ENCODE results near the gene WNT5A. TPM values are rescaled to one million over a fixed set of nuclear protein-coding genes. Genes with fewer than 3 reads are reported as not detected.

WNT5A gene
- total and polyA plus RNA-seq, 2 of the 4 experiments (the other 2 are of a cell fraction) = 224 to 231 TPM

- TF ChIP-seq SMC3 (IDR thresholded peaks at IDR 0.05; ENCODE audit: low read depth, low read length) (no peak), POLR2A (IDR thresholded peaks at IDR 0.05; ENCODE audit: low read depth, low read length) (peak; percentile 26; the same call in 1 of the 2 replicates), MAFK (IDR thresholded peaks at IDR 0.05; ENCODE audit: low read depth, low read length) (no peak)
Observed at GRCh38 chr3:55482496-55483195, 4.5 kb downstream of the WNT5A start (continued).

- peak overlapping the region; percentile 76 for H2AFZ ChIP-seq (replicated peaks; ENCODE audit: low read length, poor library complexity)
- H4K8ac ChIP-seq (ENCODE audit: low read depth in 2 of 2, low read length in 2 of 2) = peak overlapping the region; percentile 96 to 99
- peak overlapping the region; percentile 91 for H3K18ac ChIP-seq (ENCODE audit: low read depth, low read length)
- peak overlapping the region; percentile 83 for H2BK20ac ChIP-seq (ENCODE audit: low read depth, low read length)
- H2BK120ac ChIP-seq (ENCODE audit: low read depth, low read length) = peak overlapping the region; percentile 98
- H3K27me3 ChIP-seq (ENCODE audit: control insufficient read depth, insufficient read depth, low read length) = no peaks in the 10 kb centered on the region
- H3K4me2 ChIP-seq (ENCODE audit: low read depth, low read length) = peak overlapping the region; percentile 96
- H3K14ac ChIP-seq (replicated peaks; ENCODE audit: low read depth, low read length) = peak overlapping the region; percentile 98
- peaks cover 38% of the 10 kb centered on the region for H3K36me3 ChIP-seq (ENCODE audit: control insufficient read depth, insufficient read depth, low read length)
- in situ Hi-C loops (cut with MboI; ENCODE audit: low sequenced_read_pairs) = loop anchor here (5.0 to 10.0 kb wide), 7 partner anchors 315 to 1057 kb away; no protein-coding TSS in a partner anchor
- POLR2A ChIA-PET (ENCODE audit: unreplicated experiment) = interaction anchor here (0.6 to 1.7 kb wide), 3 partner anchors 312 to 321 kb away, joined by 3 to 5 read pairs (median 3); no protein-coding TSS in a partner anchor
- peaks cover 9% of the 10 kb centered on the region for H3K4me1 ChIP-seq (ENCODE audit: control insufficient read depth, insufficient read depth, low read length)
- dilution Hi-C loops (cut with HindIII; ENCODE audit: low sequenced_read_pairs, unreplicated experiment) = no loop called here
- peak overlapping the region; percentile 100 for H3K4ac ChIP-seq (ENCODE audit: low read depth, low read length)
- DNase-seq (peak; percentile 73), ATAC-seq (ENCODE audit: low read depth) (peak; percentile 1)
- peak overlapping the region; percentile 97 for H3K27ac ChIP-seq (ENCODE audit: insufficient read depth, low read length)
- peak overlapping the region; percentile 86; the same call in 2 of the 3 replicates for H2BK15ac ChIP-seq (ENCODE audit: low read depth, low read length)
- H2AK9ac ChIP-seq (replicated peaks; ENCODE audit: low read depth, low read length, poor library complexity) = peak overlapping the region; percentile 79
- H4K91ac ChIP-seq (ENCODE audit: insufficient read depth, low read depth, low read length) = peak overlapping the region; percentile 100
- H3K4me3 ChIP-seq (ENCODE audit: insufficient read depth, low read depth, low read length) = peak overlapping the region; percentile 89
- H2BK5ac ChIP-seq (ENCODE audit: low read depth, low read length, poor library complexity, severe bottlenecking) = peak overlapping the region; percentile 97
- H3K9me3 ChIP-seq (ENCODE audit: control insufficient read depth, insufficient read depth, low read length) = no peaks in the 10 kb centered on the region
- H3K79me1 ChIP-seq (ENCODE audit: low read depth in 1 of 2, low read length in 2 of 2) = peaks cover 0 to 16% of the 10 kb centered on the region in 2 experiments; a peak in 2 of 4 replicates
- peak overlapping the region; percentile 98 for H3K23ac ChIP-seq (ENCODE audit: low read depth, low read length)
- 0% methylated on average over 1 of the region's 37 CpGs; no CpG with 5 or more reads in 1 of the 2 experiments for WGBS, 2 experiments (ENCODE audit: extremely low coverage in 2 of 2, insufficient read length in 1 of 2)
- H4K5ac ChIP-seq (ENCODE audit: low read depth, low read length) = peak overlapping the region; percentile 79
- peaks cover 1% of the 10 kb centered on the region; the same call in 1 of the 2 replicates for H4K20me1 ChIP-seq (ENCODE audit: insufficient read depth, low read length)
- peak overlapping the region; percentile 99 for H3K56ac ChIP-seq (ENCODE audit: extremely low read depth, insufficient read depth, low read length)
- intact Hi-C loops (cut with micrococcal nuclease) = loop anchor here (1.0 to 10.0 kb wide), 4 partner anchors 290 to 653 kb away; no protein-coding TSS in a partner anchor
- H3K9ac ChIP-seq (ENCODE audit: low read depth, low read length) = peak overlapping the region; percentile 99
- H3K9me1 ChIP-seq (ENCODE audit: insufficient read depth, low read length) = no peaks in the 10 kb centered on the region
- no TSS peak for BruUV-seq (replicated peaks)
- peak overlapping the region; percentile 98 for H2AK5ac ChIP-seq (ENCODE audit: low read depth, low read length)
- CTCF ChIA-PET = interaction anchor here (1.1 kb wide), 1 partner anchor 159 kb away, joined by 3 read pairs; no protein-coding TSS in a partner anchor
- TF ChIP-seq CEBPB (IDR thresholded peaks at IDR 0.05; ENCODE audit: low read depth, low read length) = no peak
- TF ChIP-seq RCOR1 (IDR thresholded peaks at IDR 0.05; ENCODE audit: insufficient replicate concordance, low read length) = no peak
- TF ChIP-seq POLR2A (IDR thresholded peaks at IDR 0.05; ENCODE audit: low read depth, low read length) = peak; percentile 53
- TF ChIP-seq NFE2L2 (IDR thresholded peaks at IDR 0.05; ENCODE audit: low read depth, low read length) = no peak
- no peak; the same call in 1 of the 2 replicates for TF ChIP-seq RAD21 (IDR thresholded peaks at IDR 0.05; ENCODE audit: low read length)
- TF ChIP-seq USF2 (IDR thresholded peaks at IDR 0.05; ENCODE audit: low read depth, low read length) = no peak
- TF ChIP-seq MXI1 (IDR thresholded peaks at IDR 0.05; ENCODE audit: borderline replicate concordance, low read depth, low read length) = no peak
- TF ChIP-seq ELK1 (IDR thresholded peaks at IDR 0.05; ENCODE audit: borderline replicate concordance, low read depth, low read length) = no peak
- TF ChIP-seq SMC3 (IDR thresholded peaks at IDR 0.05; ENCODE audit: low read depth, low read length) = peak; percentile 2; the same call in 1 of the 2 replicates
- TF ChIP-seq FOS (IDR thresholded peaks at IDR 0.05; ENCODE audit: low read depth, low read length) = no peak
Observed at GRCh38 chr3:55481744-55482495, 5.2 kb downstream of the WNT5A start.

Measured in IMR-90 (cell line).